Hematopoietic multipotent progenitor cell (in vitro differentiated cells): Measurements from ENCODE around the gene ERN2. TPM values are rescaled to one million over a fixed set of nuclear protein-coding genes. Genes with fewer than 3 reads are reported as not detected.
"Not testable (repeated sequence)": the region's sequence is repeated elsewhere in the genome, so short reads cannot be mapped to it uniquely, and the experiment has no call there.

ENCODE experiments used
- DNase-seq, 3 donors: peaks; one replicate each; pipeline ENCODE4 v3.0.0-alpha.2; 2011 to 2015; ENCODE audit warnings: low read depth in 2 of 3, low spot score in 2 of 3
- total RNA-seq: library from RNA; depleted of rRNA; stranded (reverse); fragments of >200 nt; gene quantifications from one replicate; pipeline ENCODE4 v1.2.3, GENCODE V29; 2012

Gene ERN2
- total RNA-seq = 0.54 TPM

DNA sequence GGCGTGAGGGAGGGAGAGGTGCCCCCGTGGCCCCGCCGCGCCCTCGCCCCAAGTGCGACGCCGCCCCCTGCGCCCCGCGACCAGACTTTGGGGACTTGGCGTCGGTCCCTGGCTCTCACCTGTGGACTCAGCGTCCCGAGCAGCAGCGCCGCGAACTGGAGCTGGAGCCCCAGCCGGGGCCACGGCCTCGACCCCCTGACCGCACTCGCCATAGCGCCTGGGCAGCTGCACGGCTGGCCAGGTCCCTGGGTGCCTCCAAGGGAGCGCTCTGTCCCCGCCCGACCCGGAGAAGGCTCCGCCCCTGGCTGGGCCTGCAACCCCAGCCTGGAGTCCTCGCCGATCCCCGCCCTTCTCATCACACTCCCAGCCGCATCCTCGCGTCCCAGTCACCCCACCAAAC, at the start of gene ERN2:
TSS of gene ERN2 (minus strand) at position 247 of the 400 bp plus-strand sequence. CDS start at position 212, 35 bp downstream.
- DNase-seq = no peak

- no peak for DNase-seq
These were observed 45.1 kb upstream of the ERN2 start for GRCh38 chr16:23757937-23758619.

DNA sequence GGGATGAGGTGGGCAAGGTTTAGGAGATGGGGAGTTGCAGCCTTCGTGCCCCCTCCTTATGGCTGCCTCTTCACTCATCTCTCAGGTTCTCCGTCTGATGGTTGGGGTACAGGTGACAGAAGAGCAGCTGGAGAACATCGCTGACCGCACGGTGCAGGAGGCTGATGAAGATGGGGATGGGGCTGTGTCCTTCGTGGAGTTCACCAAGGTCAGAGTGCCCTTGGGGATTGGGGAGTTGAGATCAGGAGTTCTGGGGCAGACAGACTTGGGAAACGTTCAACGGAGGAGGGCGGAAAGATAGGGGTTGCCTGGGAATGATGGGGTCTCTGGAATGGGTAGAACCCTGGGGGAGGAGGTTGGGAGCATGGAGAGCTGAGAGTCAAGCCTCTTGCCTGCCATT, 44.1 kb upstream of the ERN2 start:
- no peak for DNase-seq

- DNase-seq = no peak
These were observed 42.4 kb upstream of the ERN2 start for GRCh38 chr16:23755484-23755809.

DNA sequence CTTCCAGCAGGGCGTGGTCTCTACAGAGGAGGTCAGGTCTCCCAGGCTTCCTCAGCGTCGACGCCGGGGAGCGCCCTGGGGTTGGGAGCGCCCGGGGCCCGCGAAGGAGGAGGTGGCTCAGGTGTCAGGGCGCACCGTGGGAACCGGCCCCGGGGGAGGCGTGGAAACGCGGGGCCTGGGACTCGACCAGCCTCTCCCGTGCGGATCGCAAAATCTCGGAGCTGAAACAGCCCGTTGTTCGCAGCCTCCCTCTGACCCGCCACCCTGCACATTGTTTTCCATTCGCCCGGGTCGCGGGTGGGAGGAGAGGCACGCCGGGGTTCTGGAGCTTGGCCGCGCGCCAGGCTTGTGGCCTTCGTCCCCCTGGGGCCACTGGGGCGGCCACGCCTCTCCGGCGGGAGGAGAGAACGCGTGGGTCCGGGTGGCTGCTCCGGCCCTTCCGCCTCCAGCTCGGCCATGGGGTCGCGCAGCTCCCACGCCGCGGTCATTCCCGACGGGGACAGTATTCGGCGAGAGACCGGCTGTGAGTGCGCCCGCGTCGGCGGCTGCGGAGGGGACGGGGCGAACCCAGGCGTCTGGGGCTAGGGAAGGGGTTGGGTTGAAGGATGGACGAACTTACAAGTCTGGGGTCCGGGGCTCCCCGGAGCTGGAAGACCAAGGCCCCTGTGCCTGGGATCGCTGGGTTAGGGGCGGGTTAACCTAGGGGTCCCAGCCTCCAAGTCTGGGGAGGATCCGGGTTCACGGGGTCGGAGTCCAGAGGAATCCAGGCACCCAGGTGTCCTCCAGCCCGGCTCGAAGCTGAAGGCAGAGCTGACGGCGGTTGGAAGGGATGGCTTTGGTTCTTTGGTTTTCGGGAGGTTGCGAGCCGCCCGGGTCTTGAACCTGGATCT, 41.8 kb upstream of the ERN2 start, which contains the start of gene CHP2:
TSS of gene CHP2 (plus strand) at position 433 of the 890 bp plus-strand sequence. CDS start at position 457, 24 bp downstream.
- peak in 2 of 3 donors; percentile 10 to 25 for DNase-seq

DNA sequence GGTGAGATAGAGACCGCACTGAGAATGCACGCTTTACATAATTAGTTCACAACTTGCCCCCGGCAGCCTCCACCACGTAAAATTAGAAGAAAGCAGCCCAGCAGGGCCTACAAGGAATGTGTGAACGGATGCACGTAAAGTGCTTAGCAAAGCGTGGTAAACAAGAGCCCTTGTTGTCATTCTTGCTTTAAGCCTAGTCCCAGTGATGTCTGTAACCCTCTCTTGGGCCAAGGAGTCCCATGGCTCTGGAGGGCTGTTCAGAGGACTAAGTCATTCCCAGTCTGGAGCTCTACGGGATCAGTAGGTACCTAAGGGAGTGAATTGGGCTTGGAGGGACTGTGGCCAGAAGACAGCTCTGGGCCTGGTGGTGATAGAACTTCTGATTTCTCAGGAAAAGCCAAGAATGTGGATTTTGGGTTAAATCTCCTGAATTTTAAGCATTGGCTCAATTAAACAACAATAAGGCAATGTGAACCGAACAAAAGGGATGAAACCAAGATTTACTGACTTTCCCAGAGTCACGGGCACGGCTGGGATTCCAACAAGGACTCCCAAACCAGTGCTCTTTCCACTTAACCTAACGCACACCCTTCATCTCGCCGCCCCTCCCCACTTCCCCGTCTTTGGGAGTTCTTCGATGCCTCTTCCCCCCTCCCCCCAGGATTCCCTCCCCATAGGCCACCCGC, 41.0 kb upstream of the ERN2 start:
- no peak for DNase-seq

DNA sequence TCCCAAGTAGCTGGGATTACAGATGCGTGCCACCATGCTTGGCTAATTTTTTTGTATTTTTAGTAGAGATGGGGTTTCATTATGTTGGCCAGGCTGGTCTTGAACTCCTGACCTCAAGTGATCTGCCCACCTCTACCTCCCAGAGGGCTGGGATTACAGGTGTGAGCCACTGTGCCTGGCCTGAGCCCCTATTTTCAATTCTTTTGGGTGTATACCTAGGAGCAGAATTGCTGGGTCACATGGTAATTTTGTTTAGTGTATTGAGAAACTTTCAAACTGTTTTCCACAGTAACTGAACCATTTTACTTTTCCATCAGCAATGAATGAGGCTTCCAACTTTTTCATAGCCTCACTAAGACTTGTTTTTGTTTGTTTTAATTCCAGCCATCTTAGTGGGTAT, 38.0 kb upstream of the ERN2 start:
- not testable (repeated sequence) for DNase-seq

DNA sequence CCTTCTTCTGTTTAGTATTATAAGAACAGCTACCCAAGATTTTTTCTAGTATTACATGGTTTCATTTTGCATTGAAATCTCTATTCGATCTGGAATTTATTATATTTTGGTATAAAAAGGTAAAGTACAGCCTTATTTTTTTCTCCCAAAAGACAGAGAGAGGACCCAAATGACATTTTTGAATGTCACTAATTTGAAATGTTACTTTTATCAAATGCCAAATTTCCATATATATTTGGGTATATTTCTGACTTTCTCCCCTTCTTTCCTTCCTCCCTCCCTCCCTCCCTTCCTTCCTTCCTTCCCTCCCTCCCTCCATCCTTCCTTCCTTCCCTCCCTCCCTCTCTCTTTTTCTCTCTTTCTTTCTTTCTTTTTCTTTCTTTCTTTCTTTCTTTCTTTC, 35.6 kb upstream of the ERN2 start:
- DNase-seq = no peak

DNA sequence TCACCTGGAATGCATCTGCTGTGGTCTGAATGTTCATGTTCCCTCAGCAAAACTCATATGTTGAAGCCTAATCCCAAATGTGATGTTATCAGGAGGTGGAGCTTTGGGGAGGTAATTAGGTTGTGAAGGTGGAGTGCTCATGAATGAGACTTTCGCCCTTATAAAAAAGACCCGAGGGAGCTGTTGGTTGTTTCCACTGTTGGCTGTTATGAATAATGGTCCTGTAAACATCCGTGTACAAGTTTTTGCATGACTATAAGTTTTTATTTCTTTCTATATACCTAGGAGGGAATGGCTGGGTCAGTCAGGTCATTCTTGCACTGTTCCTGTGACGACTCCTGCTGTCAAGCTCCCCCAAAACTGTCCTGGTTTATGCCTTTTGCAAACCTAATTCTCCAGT, 32.2 kb upstream of the ERN2 start:
- no peak for DNase-seq

DNA sequence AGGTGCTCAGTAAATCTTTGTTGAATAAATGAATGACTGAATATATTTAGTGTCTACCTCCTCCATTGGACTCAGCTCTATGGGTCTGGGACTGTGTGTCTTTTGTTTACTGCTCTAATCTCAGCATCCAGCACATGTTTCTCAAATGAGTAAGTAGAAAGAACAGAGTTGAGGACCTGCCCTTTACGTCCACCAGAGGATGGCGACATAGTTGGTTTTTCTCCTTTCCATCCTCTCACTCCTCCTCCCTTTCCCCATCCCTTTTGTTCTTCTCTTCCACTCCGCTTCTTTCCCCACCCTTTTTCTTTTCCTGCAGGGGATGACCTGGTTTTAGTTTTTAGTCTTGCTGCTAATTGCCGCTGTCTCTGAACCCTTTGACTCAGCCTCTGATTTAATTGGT, 29.7 kb upstream of the ERN2 start:
- DNase-seq = no peak

- no peak for DNase-seq
These were observed 28.8 kb upstream of the ERN2 start for GRCh38 chr16:23741675-23742303.

DNA sequence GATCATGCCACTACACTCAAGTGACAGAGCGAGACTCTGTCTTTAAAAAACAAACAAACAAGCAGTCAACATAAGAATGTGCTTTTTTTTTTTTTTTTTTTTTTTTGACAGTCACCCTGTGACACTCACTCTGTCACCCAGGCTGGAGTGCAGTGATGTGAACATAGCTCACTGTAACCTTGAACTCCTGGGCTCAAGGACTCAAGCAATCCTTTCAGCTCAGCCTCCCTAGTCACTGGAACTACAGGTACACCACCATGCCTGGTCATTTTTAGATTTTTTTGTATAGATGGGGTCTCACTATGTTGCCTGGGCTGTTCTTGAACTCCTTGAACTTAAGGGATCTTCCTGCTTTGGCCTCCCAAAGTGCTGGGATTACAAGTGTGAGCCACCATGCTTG, 26.5 kb upstream of the ERN2 start:
- DNase-seq = no peak

- DNase-seq = not testable (repeated sequence)
These were observed 24.5 kb upstream of the ERN2 start for GRCh38 chr16:23737423-23738028.

DNA sequence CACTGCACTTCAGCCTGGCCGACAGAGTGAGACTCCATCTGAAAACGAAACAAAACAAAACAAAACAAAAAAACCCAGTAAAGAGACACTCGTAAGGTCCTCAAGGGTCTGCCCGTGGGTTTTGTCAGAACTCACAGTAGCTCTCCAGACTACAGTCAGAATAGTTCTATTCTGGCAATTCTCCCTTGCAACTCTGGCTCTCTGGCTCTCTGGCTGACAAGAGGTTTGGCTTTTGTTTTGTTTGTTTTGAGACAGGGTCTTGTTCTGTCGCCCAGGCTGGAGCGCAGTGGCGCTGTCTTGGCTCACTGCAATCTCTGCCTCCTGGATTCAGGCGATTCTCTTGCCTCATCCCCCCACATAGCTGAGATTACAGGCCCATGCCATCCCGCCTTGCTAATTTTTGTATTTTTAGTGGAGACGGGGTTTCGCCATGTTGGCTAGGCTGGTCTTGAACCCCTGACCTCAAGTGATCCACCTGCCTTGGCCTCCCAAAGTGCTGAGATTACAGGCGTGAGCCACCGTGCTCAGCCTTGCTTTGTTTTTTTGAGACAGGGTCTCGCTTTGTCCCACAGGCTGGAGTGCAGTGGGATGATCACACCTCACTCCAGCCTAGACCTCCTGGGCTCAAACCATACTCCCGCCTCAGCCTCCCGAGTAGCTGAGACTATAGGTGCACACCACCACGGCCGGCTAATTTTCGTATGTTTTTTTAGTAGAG, 21.3 kb upstream of the ERN2 start:
- DNase-seq = no peak

GRCh38 chr16:23729503-23730424, 16.7 kb upstream of the ERN2 start:
- DNase-seq = no peak

GRCh38 chr16:23728112-23728477, 15.1 kb upstream of the ERN2 start:
- no peak for DNase-seq

DNA sequence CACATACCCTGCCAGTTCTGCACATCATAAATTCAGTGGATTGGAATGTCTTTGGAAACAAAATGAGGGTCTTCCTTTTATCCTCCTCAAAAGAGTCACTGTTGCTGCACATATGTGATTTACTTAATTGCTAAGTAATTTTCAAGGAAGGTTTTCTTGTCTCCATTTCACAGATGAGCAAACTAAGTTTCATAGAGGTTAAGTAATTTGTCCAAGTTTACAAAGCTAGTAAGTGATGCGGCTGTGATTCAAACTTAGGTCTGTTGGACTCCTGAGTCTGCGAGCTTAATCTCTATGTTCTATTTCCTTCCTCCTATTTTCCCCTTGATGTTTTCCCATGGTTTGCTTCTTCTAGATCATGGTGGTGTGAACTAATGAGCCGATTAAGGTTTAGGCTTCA, 13.7 kb upstream of the ERN2 start:
- no peak for DNase-seq

DNA sequence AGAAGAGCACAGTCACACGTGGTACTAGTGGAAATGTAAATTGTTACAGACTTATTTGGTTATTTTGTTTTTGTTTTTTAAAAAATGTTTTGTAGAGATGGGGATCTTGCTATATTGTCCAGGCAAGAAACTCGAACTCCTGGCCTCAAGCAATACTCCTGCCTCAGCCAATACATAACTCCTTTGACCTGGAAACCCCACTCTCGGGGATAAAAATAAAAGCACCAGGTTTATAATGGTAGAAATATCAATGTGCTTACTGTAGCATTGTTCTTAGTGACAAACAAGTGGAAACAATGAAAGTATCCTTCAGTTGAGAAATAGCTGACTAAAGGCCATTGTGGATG, 11.7 kb upstream of the ERN2 start:
- no peak for DNase-seq
